Esophagus muscularis mucosa (tissue), 3 donors: ENCODE measurements around the gene CPNE6.

ENCODE experiments used
- CTCF ChIP-seq, 3 experiments: fragments of 200-600 bp in 2 of 3; fragments of 450-650 bp in 1 of 3; sonication (generic) in 2 of 3; IDR thresholded peaks; one replicate each; pipeline ENCODE4 v1.5.1; 2017 to 2019; ENCODE audit warnings: antibody characterized with exemption in 3 of 3, mild to moderate bottlenecking in 2 of 3, moderate library complexity in 1 of 3
- POLR2A ChIP-seq: fragments of 450-650 bp; IDR thresholded peaks from one replicate; pipeline ENCODE4 v1.6.1; 2017; ENCODE audit warnings: antibody characterized with exemption, moderate library complexity, mild to moderate bottlenecking, low read depth

GRCh38 chr14:24121210-24121609, 49.8 kb downstream of the CPNE6 start:
- no peak for TF ChIP-seq CTCF (IDR thresholded peaks at IDR 0.05)
- TF ChIP-seq POLR2A, result no peak
